SK-N-SH treated with all-trans-retinoic acid at 6 μM for 48 hours (cell line): Measurements from ENCODE around the gene OTOR.

Source experiments
- ARNTL ChIP-seq: fragments of 450-650 bp; formaldehyde crosslinking; IDR thresholded peaks from 2 replicates; pipeline ENCODE4 v1.5.0; 2020; ENCODE audit warnings: low read depth, mild to moderate bottlenecking, moderate library complexity, borderline replicate concordance
- BACH2 ChIP-seq: fragments of 250-450 bp; sonication (Bioruptor Pico); IDR thresholded peaks from 2 replicates; pipeline ENCODE4 v1.9.0; 2021; ENCODE audit warnings: mild to moderate bottlenecking, borderline replicate concordance
- ISL1 ChIP-seq: fragments of 250-450 bp; sonication (Bioruptor Pico); IDR thresholded peaks from 2 replicates; pipeline ENCODE4 v2.1.2; 2022; ENCODE audit warnings: mild to moderate bottlenecking, moderate library complexity
- OSR1 ChIP-seq: fragments of 250-450 bp; sonication (Bioruptor Pico); IDR thresholded peaks from 2 replicates; pipeline ENCODE4 v1.8.0; 2022; ENCODE audit warnings: moderate library complexity, mild to moderate bottlenecking, inconsistent platforms
- ZFP3 ChIP-seq: fragments of 250-450 bp; sonication (Bioruptor Pico); IDR thresholded peaks from 2 replicates; pipeline ENCODE4 v1.5.0; 2020; ENCODE audit warnings: mild to moderate bottlenecking, moderate library complexity
- ZFP30 ChIP-seq: fragments of 450-650 bp; formaldehyde crosslinking; IDR thresholded peaks from 2 replicates; pipeline ENCODE4 v1.5.0; 2022; ENCODE audit warnings: mild to moderate bottlenecking, moderate library complexity
- TF ChIP-seq, protein P1 (sequence below): fragments of 250-450 bp; sonication (Bioruptor Pico); IDR thresholded peaks from 2 replicates; pipeline ENCODE4 v1.5.0; 2020; ENCODE audit warnings: mild to moderate bottlenecking, moderate library complexity
- TF ChIP-seq, protein P2 (sequence below): fragments of 250-450 bp; sonication (Bioruptor Pico); IDR thresholded peaks from 2 replicates; pipeline ENCODE4 v1.8.0; 2020; ENCODE audit warnings: mild to moderate bottlenecking, moderate library complexity, borderline replicate concordance
- TF ChIP-seq, protein P3 (sequence below): fragments of 250-450 bp; sonication (Bioruptor Pico); IDR thresholded peaks from 2 replicates; pipeline ENCODE4 v1.8.0; 2021; ENCODE audit warnings: low read depth, mild to moderate bottlenecking, moderate library complexity, borderline replicate concordance

DNA sequence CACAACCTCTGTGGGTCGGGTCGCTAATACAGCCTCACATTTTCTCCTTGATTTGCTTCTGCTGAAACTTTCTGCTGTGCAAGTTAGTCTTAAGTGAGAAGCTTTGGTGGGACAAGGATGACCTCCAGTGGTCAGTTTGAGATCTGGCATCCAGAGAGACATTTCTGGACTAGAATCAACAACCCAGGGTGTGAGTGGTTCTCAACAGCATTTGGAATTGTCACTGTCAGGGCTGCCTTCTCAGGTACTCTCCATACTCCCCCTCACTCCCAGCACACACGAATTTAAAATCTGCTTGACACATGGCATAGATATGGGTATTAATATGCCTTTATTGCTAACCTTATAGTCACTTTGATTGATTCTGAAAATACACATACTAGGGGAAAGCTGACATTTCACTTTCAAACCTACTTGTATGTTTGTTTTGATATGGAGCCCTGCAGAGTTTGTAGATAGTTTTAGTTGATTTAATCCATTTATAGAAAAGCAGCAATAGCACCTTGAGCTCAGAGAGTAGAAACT, 13.2 kb downstream of the OTOR start:
- TF ChIP-seq ISL1 (no peak), ZFP30 (CRISPR knock-in tag) (no peak), ZFP3 (CRISPR knock-in tag) (no peak), OSR1 (CRISPR knock-in tag) (no peak), ARNTL (CRISPR knock-in tag) (no peak), BACH2 (CRISPR knock-in tag) (no peak)
- TF ChIP-seq, protein P1, sequence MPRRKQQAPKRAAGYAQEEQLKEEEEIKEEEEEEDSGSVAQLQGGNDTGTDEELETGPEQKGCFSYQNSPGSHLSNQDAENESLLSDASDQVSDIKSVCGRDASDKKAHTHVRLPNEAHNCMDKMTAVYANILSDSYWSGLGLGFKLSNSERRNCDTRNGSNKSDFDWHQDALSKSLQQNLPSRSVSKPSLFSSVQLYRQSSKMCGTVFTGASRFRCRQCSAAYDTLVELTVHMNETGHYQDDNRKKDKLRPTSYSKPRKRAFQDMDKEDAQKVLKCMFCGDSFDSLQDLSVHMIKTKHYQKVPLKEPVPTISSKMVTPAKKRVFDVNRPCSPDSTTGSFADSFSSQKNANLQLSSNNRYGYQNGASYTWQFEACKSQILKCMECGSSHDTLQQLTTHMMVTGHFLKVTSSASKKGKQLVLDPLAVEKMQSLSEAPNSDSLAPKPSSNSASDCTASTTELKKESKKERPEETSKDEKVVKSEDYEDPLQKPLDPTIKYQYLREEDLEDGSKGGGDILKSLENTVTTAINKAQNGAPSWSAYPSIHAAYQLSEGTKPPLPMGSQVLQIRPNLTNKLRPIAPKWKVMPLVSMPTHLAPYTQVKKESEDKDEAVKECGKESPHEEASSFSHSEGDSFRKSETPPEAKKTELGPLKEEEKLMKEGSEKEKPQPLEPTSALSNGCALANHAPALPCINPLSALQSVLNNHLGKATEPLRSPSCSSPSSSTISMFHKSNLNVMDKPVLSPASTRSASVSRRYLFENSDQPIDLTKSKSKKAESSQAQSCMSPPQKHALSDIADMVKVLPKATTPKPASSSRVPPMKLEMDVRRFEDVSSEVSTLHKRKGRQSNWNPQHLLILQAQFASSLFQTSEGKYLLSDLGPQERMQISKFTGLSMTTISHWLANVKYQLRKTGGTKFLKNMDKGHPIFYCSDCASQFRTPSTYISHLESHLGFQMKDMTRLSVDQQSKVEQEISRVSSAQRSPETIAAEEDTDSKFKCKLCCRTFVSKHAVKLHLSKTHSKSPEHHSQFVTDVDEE (CRISPR knock-in tag): no peak
- TF ChIP-seq, protein P2, sequence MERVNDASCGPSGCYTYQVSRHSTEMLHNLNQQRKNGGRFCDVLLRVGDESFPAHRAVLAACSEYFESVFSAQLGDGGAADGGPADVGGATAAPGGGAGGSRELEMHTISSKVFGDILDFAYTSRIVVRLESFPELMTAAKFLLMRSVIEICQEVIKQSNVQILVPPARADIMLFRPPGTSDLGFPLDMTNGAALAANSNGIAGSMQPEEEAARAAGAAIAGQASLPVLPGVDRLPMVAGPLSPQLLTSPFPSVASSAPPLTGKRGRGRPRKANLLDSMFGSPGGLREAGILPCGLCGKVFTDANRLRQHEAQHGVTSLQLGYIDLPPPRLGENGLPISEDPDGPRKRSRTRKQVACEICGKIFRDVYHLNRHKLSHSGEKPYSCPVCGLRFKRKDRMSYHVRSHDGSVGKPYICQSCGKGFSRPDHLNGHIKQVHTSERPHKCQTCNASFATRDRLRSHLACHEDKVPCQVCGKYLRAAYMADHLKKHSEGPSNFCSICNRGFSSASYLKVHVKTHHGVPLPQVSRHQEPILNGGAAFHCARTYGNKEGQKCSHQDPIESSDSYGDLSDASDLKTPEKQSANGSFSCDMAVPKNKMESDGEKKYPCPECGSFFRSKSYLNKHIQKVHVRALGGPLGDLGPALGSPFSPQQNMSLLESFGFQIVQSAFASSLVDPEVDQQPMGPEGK (CRISPR knock-in tag): no peak
- TF ChIP-seq, protein P3, sequence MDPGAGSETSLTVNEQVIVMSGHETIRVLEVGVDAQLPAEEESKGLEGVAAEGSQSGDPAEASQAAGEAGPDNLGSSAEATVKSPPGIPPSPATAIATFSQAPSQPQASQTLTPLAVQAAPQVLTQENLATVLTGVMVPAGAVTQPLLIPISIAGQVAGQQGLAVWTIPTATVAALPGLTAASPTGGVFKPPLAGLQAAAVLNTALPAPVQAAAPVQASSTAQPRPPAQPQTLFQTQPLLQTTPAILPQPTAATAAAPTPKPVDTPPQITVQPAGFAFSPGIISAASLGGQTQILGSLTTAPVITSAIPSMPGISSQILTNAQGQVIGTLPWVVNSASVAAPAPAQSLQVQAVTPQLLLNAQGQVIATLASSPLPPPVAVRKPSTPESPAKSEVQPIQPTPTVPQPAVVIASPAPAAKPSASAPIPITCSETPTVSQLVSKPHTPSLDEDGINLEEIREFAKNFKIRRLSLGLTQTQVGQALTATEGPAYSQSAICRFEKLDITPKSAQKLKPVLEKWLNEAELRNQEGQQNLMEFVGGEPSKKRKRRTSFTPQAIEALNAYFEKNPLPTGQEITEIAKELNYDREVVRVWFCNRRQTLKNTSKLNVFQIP (CRISPR knock-in tag): no peak
